ENCODE results near the gene SCYL2. TPM values are rescaled to one million over a fixed set of nuclear protein-coding genes. Genes with fewer than 3 reads are reported as not detected.
A peak's percentile ranks its signal among the peaks of the same experiment; 100 is the strongest.

The SCYL2 gene
- total and polyA plus RNA-seq, 2 of the 13 experiments (the other 11 are each of a cell fraction or from before 2014, with no cell fraction given), result 11.4 to 28.8 TPM

DNA sequence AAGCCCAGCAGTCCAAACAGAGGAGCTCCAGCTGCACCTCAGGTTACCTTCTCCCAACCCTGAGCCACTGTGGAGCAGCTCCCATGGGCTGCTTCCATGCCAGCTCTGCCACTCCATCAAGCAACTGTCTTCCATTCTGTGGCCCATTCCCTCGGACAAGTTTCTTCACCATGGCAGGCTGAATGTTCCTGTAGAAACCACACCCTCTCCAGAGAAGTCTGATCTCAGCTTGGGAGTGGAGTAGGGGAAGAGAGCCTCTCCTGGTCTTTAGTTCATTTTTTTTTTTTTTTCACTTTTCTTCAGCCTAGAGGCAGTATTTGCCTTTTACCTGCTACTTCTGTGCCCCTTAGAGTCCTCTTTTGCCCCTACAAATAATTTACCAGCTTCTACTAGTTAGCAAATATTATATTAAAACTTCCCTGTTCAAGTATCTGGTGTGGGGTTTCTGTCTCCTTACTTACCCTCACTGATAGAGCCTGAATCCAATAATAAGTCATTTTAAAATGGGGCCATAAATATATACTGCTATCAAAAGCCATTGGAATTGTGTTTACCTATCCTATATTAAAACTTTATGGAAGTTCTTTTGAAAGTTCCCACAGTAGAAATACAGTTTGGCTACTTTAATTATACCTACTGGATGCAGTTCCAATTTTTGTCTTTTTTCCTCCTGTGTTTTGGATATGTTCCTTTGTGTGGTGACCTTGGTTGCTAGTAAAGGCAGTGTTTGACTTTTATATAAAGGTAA lies 78.2 kb downstream of the SCYL2 start:
- intact Hi-C loops (cut with micrococcal nuclease; ENCODE audit: unreplicated experiment), result no loop called here
- peak; percentile 60 for ATAC-seq
- BruUV-seq (replicated peaks), result no TSS peak

DNA sequence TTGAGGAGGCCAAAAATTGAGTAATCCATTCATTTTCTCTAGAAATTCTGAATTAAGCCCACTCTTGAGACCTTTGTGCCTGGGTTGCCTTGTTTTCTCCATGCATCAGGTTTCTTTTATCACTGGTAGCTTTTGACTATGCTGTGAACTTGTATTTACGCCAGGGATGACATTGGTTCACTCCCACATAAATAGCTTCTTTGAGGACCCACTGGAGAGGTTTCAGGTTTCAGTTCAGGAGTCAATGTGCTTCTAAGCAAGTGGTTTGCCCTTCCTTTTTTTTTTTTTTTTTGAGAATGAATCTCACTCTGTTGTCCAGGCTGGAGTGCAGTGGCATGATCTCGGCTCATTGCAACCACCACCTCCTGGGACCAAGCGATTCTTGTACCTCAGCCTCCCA lies 79.7 kb downstream of the SCYL2 start:
- FAIRE-seq, result no peak
- Histone ChIP-seq H3K4me3 (replicated peaks in 1 of 3; ENCODE audit: insufficient read depth in 1 of 3, low read depth in 2 of 3, low read length in 3 of 3) (no peak overlapping the region), H4K20me1 (ENCODE audit: insufficient read depth, low read length) (no peaks in the 10 kb centered on the region), H3K9me3 (ENCODE audit: low read length) (no peaks in the 10 kb centered on the region), H3K4me2 (ENCODE audit: low read depth, low read length) (no peak overlapping the region), H3K27me3 (ENCODE audit: control insufficient read depth in 1 of 2, insufficient read depth in 2 of 2, low read length in 2 of 2) (no peaks in the 10 kb centered on the region), H3K9ac (ENCODE audit: insufficient read depth, low read depth, low read length) (no peak overlapping the region), H3K27ac (ENCODE audit: extremely low read length, insufficient read depth, low read length) (no peak overlapping the region), H3K79me2 (ENCODE audit: insufficient read depth, low read length) (no peaks in the 10 kb centered on the region), H3K4me1 (ENCODE audit: insufficient read depth, low read length) (peaks cover 12% of the 10 kb centered on the region), H3K36me3 (replicated peaks in 1 of 2; ENCODE audit: control insufficient read depth in 1 of 2, insufficient read depth in 2 of 2, low read length in 2 of 2) (no peaks in the 10 kb centered on the region), H2AFZ (ENCODE audit: low read length) (no peak overlapping the region)
- peak; percentile 4 for DNase-seq (ENCODE audit: low spot score)
- CTCF ChIA-PET (ENCODE audit: low intra/inter-chr PET ratio, low total read pairs), result no interaction called here
- POLR2A ChIA-PET, result no interaction called here
- no TSS peak for BruUV-seq (replicated peaks)
- TF ChIP-seq ZNF121 (CRISPR knock-in tag; IDR thresholded peaks at IDR 0.05), result peak; percentile 52; the same call in 1 of the 2 replicates
- TF ChIP-seq, protein P1, sequence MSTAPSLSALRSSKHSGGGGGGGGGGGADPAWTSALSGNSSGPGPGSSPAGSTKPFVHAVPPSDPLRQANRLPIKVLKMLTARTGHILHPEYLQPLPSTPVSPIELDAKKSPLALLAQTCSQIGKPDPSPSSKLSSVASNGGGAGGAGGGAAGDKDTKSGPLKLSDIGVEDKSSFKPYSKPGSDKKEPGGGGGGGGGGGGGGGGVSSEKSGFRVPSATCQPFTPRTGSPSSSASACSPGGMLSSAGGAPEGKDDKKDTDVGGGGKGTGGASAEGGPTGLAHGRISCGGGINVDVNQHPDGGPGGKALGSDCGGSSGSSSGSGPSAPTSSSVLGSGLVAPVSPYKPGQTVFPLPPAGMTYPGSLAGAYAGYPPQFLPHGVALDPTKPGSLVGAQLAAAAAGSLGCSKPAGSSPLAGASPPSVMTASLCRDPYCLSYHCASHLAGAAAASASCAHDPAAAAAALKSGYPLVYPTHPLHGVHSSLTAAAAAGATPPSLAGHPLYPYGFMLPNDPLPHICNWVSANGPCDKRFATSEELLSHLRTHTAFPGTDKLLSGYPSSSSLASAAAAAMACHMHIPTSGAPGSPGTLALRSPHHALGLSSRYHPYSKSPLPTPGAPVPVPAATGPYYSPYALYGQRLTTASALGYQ (CRISPR knock-in tag; IDR thresholded peaks at IDR 0.05), result no peak
- 64% methylated on average over 3 of the region's 3 CpGs for WGBS (ENCODE audit: low lambda C conversion rate)
- no peak for ATAC-seq
- in situ Hi-C loops (cut with HindIII; ENCODE audit: extremely low pct_ligation_motif_present, low pct_unique_long_range_greater_than_20kb), result no loop called here
- intact Hi-C loops (cut with micrococcal nuclease; ENCODE audit: unreplicated experiment), result no loop called here

More for the DNA sequence above, 78.2 kb downstream of the SCYL2 start:
- Histone ChIP-seq H3K36me3 (replicated peaks in 1 of 2; ENCODE audit: control insufficient read depth in 1 of 2, insufficient read depth in 2 of 2, low read length in 2 of 2) (no peaks in the 10 kb centered on the region), H3K27me3 (ENCODE audit: control insufficient read depth in 1 of 2, insufficient read depth in 2 of 2, low read length in 2 of 2) (no peaks in the 10 kb centered on the region), H4K20me1 (ENCODE audit: insufficient read depth, low read length) (no peaks in the 10 kb centered on the region), H2AFZ (ENCODE audit: low read length) (no peak overlapping the region), H3K79me2 (ENCODE audit: insufficient read depth, low read length) (no peaks in the 10 kb centered on the region), H3K9ac (ENCODE audit: insufficient read depth, low read depth, low read length) (no peak overlapping the region), H3K27ac (ENCODE audit: extremely low read length, insufficient read depth, low read length) (no peak overlapping the region), H3K4me3 (replicated peaks in 1 of 3; ENCODE audit: insufficient read depth in 1 of 3, low read depth in 2 of 3, low read length in 3 of 3) (no peak overlapping the region), H3K4me1 (ENCODE audit: insufficient read depth, low read length) (peaks cover 12% of the 10 kb centered on the region), H3K9me3 (ENCODE audit: low read length) (no peaks in the 10 kb centered on the region), H3K4me2 (ENCODE audit: low read depth, low read length) (no peak overlapping the region)
- CTCF ChIA-PET (ENCODE audit: low intra/inter-chr PET ratio, low total read pairs), result interaction anchor here (0.8 kb wide), 1 partner anchor 210 kb away, joined by 3 read pairs; no protein-coding TSS in a partner anchor
- POLR2A ChIA-PET, result no interaction called here
- DNase-seq (ENCODE audit: low spot score), result no peak
- no peak for FAIRE-seq
- TF ChIP-seq ZNF768 (CRISPR knock-in tag; IDR thresholded peaks at IDR 0.05), result no peak
- TF ChIP-seq CHD4 (IDR thresholded peaks at IDR 0.05; ENCODE audit: borderline replicate concordance, low read length), result no peak
- no peak for TF ChIP-seq DMAP1 (CRISPR knock-in tag; IDR thresholded peaks at IDR 0.05)
- TF ChIP-seq CHCHD3 (CRISPR knock-in tag; IDR thresholded peaks at IDR 0.05), result no peak
- no peak for TF ChIP-seq JUN (CRISPR knock-in tag; IDR thresholded peaks at IDR 0.05)
- TF ChIP-seq IKZF1 (IDR thresholded peaks at IDR 0.05), result no peak
- no peak for TF ChIP-seq MYNN (CRISPR knock-in tag; IDR thresholded peaks at IDR 0.05; ENCODE audit: low read depth)
- in situ Hi-C loops (cut with HindIII; ENCODE audit: extremely low pct_ligation_motif_present, low pct_unique_long_range_greater_than_20kb), result no loop called here
- WGBS (ENCODE audit: low lambda C conversion rate), result 60% methylated on average over 1 of the region's 1 CpG

Data from HepG2 (cell line).